IMR-90 (cell line): ENCODE results near the gene IQSEC1. TPM values are rescaled to one million over a fixed set of nuclear protein-coding genes. Genes with fewer than 3 reads are reported as not detected.

Experiments
- polyA plus RNA-seq, 3 experiments: library from polyadenylated mRNA; depleted of rRNA; stranded (reverse); fragments of >200 nt; gene quantifications; 2 replicates each; pipeline ENCODE4 v1.2.3, GENCODE V29; 2012; ENCODE audit warnings: low replicate concordance in 1 of 3
- total RNA-seq: library from RNA; depleted of rRNA; stranded (reverse); fragments of >200 nt; gene quantifications from 2 replicates; pipeline ENCODE4 v1.2.3, GENCODE V29; 2012
- TF ChIP-seq, protein P1 (sequence below): fragments of 150-350 bp; IDR thresholded peaks from 2 replicates; pipeline ENCODE4 v1.6.1; 2016; ENCODE audit warnings: low read depth, mild to moderate bottlenecking, low read length, moderate library complexity, borderline replicate concordance

Gene IQSEC1
- total and polyA plus RNA-seq, 2 of the 4 experiments (the other 2 are of a cell fraction), result 5.9 to 11.9 TPM

DNA sequence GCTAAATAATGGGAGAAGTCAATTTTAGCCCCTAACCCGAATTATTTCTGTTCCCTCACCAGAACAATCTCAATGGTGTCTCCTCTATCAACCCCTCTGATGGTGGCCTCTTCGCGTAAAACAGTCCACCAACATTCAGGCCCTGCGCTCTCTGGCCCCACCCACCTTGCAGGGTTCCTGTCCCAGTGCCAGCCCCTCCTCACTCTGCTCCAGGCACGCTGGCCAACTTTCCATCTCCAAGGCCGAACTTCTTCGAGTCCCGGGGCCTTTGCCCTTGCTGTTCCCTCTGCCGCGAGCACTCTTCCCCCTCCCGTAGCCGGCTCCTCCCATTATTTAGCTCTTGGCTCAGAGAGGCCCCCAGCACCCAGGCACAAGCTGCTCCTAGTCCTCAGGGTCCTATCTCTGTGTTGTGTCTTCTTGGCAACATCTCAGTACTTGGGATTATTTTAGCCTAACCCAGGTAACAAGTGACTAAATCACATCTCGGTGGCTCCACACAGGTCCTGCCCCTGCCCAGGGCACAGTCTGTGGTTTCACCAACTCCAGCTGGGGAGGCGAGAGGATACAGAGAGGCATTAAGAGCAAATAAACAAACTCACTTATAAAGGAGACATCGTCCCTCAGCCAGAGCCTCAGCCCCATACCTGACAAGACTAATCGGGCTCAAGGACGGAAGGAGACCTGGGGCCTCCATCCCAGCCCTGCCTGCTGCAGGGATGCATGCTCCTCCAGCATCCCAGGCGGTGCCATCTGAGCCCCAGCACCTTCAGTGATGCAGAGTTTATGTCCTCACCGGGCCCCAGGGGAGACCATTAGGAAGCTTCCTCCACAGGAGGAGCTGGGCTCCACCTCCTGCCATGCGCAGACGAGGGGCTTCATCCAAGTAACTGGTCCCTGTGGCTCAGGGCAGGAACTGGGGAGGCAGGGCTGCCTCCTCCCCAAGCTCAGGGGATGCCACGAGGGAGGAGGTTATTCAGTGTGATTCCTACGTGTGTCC is 19.7 kb upstream of the IQSEC1 start (continued):
- TF ChIP-seq, protein P1, sequence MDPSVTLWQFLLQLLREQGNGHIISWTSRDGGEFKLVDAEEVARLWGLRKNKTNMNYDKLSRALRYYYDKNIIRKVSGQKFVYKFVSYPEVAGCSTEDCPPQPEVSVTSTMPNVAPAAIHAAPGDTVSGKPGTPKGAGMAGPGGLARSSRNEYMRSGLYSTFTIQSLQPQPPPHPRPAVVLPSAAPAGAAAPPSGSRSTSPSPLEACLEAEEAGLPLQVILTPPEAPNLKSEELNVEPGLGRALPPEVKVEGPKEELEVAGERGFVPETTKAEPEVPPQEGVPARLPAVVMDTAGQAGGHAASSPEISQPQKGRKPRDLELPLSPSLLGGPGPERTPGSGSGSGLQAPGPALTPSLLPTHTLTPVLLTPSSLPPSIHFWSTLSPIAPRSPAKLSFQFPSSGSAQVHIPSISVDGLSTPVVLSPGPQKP, result no peak
